GM23338 (cell line): ENCODE data around the gene IL1RL2.

Experiments
- CREB1 ChIP-seq: fragments of 250-450 bp; sonication (Bioruptor Pico); IDR thresholded peaks from 2 replicates; pipeline ENCODE4 v1.5.0; 2020; ENCODE audit warnings: low read depth, mild to moderate bottlenecking, moderate library complexity
- CTCF ChIP-seq, 2 experiments: fragments of 200-600 bp in 1 of 2; sonication (generic) in 1 of 2; conservative IDR thresholded peaks; 2 replicates each; pipeline versions ENCODE4 v1.5.1 to v1.6.1; 2016 to 2017; ENCODE audit warnings: antibody characterized with exemption in 2 of 2, low read depth in 2 of 2, mild to moderate bottlenecking in 2 of 2, moderate library complexity in 1 of 2
- ETS1 ChIP-seq: IDR thresholded peaks from 2 replicates; pipeline ENCODE4 v1.6.1; 2016; ENCODE audit warnings: antibody characterized with exemption
- EZH2 ChIP-seq: fragments of 200-600 bp; sonication (generic); IDR thresholded peaks from one replicate; pipeline ENCODE4 v1.8.0; 2017; ENCODE audit warnings: antibody characterized with exemption, mild to moderate bottlenecking, low read depth; ENCODE audit not compliant: unreplicated experiment
- EZH2phosphoT487 ChIP-seq: fragments of 200-600 bp; sonication (generic); IDR thresholded peaks from one replicate; pipeline ENCODE4 v1.8.1; 2018; ENCODE audit warnings: antibody characterized with exemption; ENCODE audit not compliant: unreplicated experiment
- JUNB ChIP-seq: IDR thresholded peaks from one replicate; pipeline ENCODE4 v1.6.1; 2016; ENCODE audit warnings: antibody characterized with exemption; ENCODE audit not compliant: unreplicated experiment
- NANOG ChIP-seq: IDR thresholded peaks from 2 replicates; pipeline ENCODE4 v1.6.1; 2016; ENCODE audit warnings: antibody characterized with exemption, borderline replicate concordance
- POLR2AphosphoS5 ChIP-seq: IDR thresholded peaks from 2 replicates; pipeline ENCODE4 v1.6.1; 2016; ENCODE audit warnings: antibody characterized with exemption, low read depth
- REST ChIP-seq: IDR thresholded peaks from one replicate; pipeline ENCODE4 v1.6.1; 2018; ENCODE audit warnings: antibody characterized with exemption; ENCODE audit not compliant: unreplicated experiment

- TF ChIP-seq CTCF (conservative IDR thresholded peaks at IDR 0.05; ENCODE audit: low read depth in 2 of 2): peak; percentile 96 to 98
- TF ChIP-seq JUNB: no peak
- peak; percentile 30 for TF ChIP-seq REST
- no peak for TF ChIP-seq POLR2AphosphoS5
- no peak for TF ChIP-seq EZH2
- no peak for TF ChIP-seq EZH2phosphoT487
- no peak for TF ChIP-seq ETS1
- TF ChIP-seq NANOG: no peak
- no peak for TF ChIP-seq CREB1 (CRISPR knock-in tag)
Observed at GRCh38 chr2:102240640-102241370, 54.0 kb downstream of the IL1RL2 start.
